ENCODE results near the gene RASGRF2.
"Not testable (repeated sequence)": the region's sequence is repeated elsewhere in the genome, so short reads cannot be mapped to it uniquely, and the experiment has no call there.

RASGRF2 gene

DNA sequence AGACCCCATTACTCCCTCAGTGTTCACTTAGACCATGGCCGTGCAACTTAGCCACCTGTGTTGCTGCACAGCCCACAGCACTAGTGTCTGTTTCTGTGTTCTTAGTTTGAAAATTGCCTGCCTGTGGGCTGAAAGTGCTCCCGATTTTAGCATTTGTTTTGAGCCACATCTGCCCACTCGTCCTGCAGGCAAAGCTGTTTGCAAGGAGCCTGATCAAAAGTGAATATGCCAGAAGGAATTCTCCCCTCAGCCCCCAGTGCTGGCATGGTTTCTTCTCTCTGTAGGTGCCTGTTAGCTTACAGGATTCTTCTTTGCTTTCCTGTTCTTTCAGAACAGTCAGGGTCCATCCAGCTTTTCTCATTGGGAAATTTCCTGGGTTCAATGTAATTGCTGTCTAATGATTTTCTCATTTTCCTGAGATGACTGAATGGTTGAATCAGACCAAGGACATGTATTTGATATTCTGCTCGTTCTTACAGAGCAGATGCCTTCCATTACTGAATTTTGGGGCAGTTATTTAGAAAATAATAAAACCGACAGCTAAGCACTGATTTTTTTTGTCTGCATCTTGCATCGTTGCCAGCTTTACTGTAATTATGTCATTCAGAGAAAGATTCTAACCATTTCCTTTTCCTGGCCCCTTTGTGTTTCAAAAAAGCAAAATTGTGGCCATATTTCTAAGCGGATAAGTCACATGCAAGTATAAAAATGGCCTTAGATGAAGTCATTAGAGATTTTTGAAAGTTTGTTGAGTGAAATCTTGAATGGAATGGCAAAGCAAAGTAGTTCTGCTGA, 161.9 kb downstream of the RASGRF2 start:
- Mint-ChIP-seq H3K4me1 (ENCODE audit: low read depth) (peaks cover 8% of the 10 kb centered on the region), H3K4me3 (no peak overlapping the region), H3K9me3 (no peaks in the 10 kb centered on the region), H3K27ac (no peak overlapping the region), H3K36me3 (ENCODE audit: low read depth) (peaks cover 9% of the 10 kb centered on the region), H3K27me3 (ENCODE audit: low read depth) (no peaks in the 10 kb centered on the region)

GRCh38 chr5:81124689-81125088, 164.5 kb downstream of the RASGRF2 start:
- H3K27me3 Mint-ChIP-seq (ENCODE audit: low read depth); H3K9me3 Mint-ChIP-seq; H3K27ac Mint-ChIP-seq; H3K4me3 Mint-ChIP-seq; H3K4me1 Mint-ChIP-seq (ENCODE audit: low read depth); H3K36me3 Mint-ChIP-seq (ENCODE audit: low read depth): not testable (repeated sequence)

GRCh38 chr5:81125959-81126358, 165.8 kb downstream of the RASGRF2 start:
- H3K27me3 Mint-ChIP-seq (ENCODE audit: low read depth): no peaks in the 10 kb centered on the region
- H3K4me1 Mint-ChIP-seq (ENCODE audit: low read depth): peaks cover 8% of the 10 kb centered on the region
- no peak overlapping the region for H3K4me3 Mint-ChIP-seq
- H3K27ac Mint-ChIP-seq: no peak overlapping the region
- H3K9me3 Mint-ChIP-seq: no peaks in the 10 kb centered on the region
- peaks cover 6% of the 10 kb centered on the region for H3K36me3 Mint-ChIP-seq (ENCODE audit: low read depth)

DNA sequence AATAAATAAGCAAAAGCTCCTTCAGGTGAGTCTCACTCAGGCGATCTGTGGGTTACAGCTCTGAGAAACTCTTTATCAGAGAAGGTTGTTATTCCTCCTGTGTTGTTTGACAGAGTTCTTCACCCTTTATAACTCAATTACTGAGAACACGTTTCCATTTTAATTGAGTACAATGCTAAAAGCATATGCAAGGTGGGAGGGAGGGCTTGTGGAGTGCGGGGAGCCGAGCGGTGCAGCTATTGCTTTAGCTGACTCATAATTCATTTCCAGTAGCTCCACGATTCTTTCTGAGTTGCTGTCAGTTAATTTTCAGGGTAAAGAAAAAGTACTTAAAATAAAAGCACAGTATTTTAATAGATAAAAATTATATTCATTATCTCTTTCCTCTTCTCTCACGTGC, 168.3 kb downstream of the RASGRF2 start:
- Mint-ChIP-seq H3K9me3 (no peaks in the 10 kb centered on the region), H3K4me3 (no peak overlapping the region), H3K27ac (no peak overlapping the region), H3K27me3 (ENCODE audit: low read depth) (no peaks in the 10 kb centered on the region), H3K4me1 (ENCODE audit: low read depth) (no peaks in the 10 kb centered on the region), H3K36me3 (ENCODE audit: low read depth) (peaks cover 1% of the 10 kb centered on the region)

- Mint-ChIP-seq H3K4me3 (no peak overlapping the region), H3K9me3 (peaks cover 8% of the 10 kb centered on the region), H3K27ac (no peak overlapping the region), H3K36me3 (ENCODE audit: low read depth) (peaks cover 6% of the 10 kb centered on the region), H3K27me3 (ENCODE audit: low read depth) (no peaks in the 10 kb centered on the region), H3K4me1 (ENCODE audit: low read depth) (no peaks in the 10 kb centered on the region)
Observed at GRCh38 chr5:81132381-81132780, 172.2 kb downstream of the RASGRF2 start.

DNA sequence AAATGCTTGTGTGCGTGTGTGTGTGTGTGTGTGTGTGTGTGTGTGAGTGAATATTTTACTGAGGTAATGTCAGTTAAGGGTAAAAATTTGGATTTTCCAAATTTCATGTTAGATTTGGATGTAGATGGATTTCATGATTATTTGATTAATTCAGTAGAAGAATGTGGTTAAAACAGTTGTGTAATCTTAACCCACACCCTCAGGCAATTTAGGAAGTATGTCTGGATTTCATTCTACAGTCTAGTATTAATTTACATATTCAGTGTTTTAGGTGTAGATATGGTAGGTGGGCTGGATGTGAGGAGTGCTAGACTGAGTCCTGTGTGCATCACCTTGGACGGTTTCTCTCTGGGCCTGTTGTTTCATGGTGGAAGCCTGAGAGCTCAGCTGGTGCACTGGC, 173.9 kb downstream of the RASGRF2 start:
- H3K4me1 Mint-ChIP-seq (ENCODE audit: low read depth): no peaks in the 10 kb centered on the region
- H3K36me3 Mint-ChIP-seq (ENCODE audit: low read depth): peaks cover 6% of the 10 kb centered on the region
- H3K4me3 Mint-ChIP-seq: no peak overlapping the region
- no peaks in the 10 kb centered on the region for H3K27me3 Mint-ChIP-seq (ENCODE audit: low read depth)
- no peak overlapping the region for H3K27ac Mint-ChIP-seq
- peaks cover 8% of the 10 kb centered on the region for H3K9me3 Mint-ChIP-seq

GRCh38 chr5:81134566-81134965, 174.4 kb downstream of the RASGRF2 start:
- Mint-ChIP-seq H3K4me1 (ENCODE audit: low read depth) (no peaks in the 10 kb centered on the region), H3K4me3 (no peak overlapping the region), H3K36me3 (ENCODE audit: low read depth) (peaks cover 6% of the 10 kb centered on the region), H3K27me3 (ENCODE audit: low read depth) (no peaks in the 10 kb centered on the region), H3K9me3 (peaks cover 8% of the 10 kb centered on the region), H3K27ac (no peak overlapping the region)

DNA sequence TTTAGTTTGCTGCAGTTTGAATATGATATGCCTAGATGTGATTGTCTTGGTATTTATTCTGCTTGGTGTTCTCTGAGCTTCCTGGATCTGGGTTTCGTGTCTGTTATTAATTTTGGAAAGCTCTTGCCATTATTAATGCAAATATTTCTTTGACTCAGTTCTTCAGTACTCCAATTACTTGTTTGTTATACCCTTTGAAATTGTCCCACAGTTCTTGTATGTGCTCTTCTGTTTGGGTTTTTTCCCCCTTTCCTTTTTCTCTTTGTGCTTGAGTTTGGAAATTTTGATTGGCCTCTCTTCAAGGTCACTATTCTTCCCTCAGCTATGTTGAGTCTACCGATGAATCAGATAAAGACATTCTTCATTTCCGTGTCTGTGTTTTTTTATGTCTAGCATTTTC, 176.4 kb downstream of the RASGRF2 start:
- H3K36me3 Mint-ChIP-seq (ENCODE audit: low read depth): peaks cover 7% of the 10 kb centered on the region

DNA sequence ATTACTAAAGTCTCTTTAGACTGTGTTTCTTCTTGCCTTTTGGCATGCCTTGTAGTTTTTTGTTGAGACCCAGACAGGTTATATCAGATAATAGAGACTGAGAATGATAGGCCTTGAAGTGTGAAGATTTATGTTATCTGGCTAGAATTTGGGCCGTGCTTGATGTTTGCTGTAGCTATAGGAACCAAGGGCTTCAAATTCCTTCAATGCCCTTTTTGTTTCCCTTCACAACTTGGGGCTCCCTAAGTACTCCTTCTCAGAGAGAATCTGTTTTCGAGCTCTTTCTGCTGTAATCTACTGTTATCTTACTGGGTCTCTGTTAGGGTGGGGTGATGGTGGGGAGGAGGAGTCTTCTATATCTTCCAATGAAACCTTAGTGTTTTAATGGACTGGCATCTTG, 177.7 kb downstream of the RASGRF2 start:
- Mint-ChIP-seq H3K27ac (no peak overlapping the region), H3K4me1 (ENCODE audit: low read depth) (no peaks in the 10 kb centered on the region), H3K27me3 (ENCODE audit: low read depth) (no peaks in the 10 kb centered on the region)

More for the DNA sequence above, 176.4 kb downstream of the RASGRF2 start:
- peaks cover 8% of the 10 kb centered on the region for H3K9me3 Mint-ChIP-seq
- H3K27me3 Mint-ChIP-seq (ENCODE audit: low read depth): no peaks in the 10 kb centered on the region
- no peak overlapping the region for H3K4me3 Mint-ChIP-seq
- no peak overlapping the region for H3K27ac Mint-ChIP-seq
- H3K4me1 Mint-ChIP-seq (ENCODE audit: low read depth): no peaks in the 10 kb centered on the region

GRCh38 chr5:81140441-81140840, 180.3 kb downstream of the RASGRF2 start:
- Mint-ChIP-seq H3K27me3 (ENCODE audit: low read depth) (no peaks in the 10 kb centered on the region), H3K36me3 (ENCODE audit: low read depth) (peaks cover 7% of the 10 kb centered on the region), H3K4me1 (ENCODE audit: low read depth) (no peaks in the 10 kb centered on the region), H3K9me3 (peaks cover 8% of the 10 kb centered on the region), H3K4me3 (no peak overlapping the region), H3K27ac (no peak overlapping the region)

More for the DNA sequence above, 177.7 kb downstream of the RASGRF2 start:
- H3K9me3 Mint-ChIP-seq: peaks cover 8% of the 10 kb centered on the region
- no peak overlapping the region for H3K4me3 Mint-ChIP-seq
- peaks cover 7% of the 10 kb centered on the region for H3K36me3 Mint-ChIP-seq (ENCODE audit: low read depth)

DNA sequence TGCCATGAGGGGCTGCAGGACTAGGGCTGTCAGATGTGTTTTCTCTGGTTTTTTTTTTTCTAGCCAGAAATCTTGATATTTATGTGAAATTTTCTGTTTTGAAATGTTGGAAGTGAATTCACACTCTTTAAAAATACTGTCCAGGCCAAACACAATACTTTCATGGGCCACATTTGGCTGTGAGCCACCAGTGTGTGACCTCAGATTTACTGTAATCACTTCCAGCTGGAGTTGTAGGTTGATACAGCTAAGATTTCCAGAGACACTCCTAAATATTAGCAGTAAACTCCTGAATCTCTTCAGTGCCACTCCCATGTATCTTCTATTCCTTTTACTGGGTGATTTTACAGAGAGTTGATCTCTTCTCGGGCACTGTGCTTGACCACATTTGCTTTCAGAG, 180.8 kb downstream of the RASGRF2 start:
- Mint-ChIP-seq H3K27me3 (ENCODE audit: low read depth) (no peaks in the 10 kb centered on the region), H3K36me3 (ENCODE audit: low read depth) (peaks cover 7% of the 10 kb centered on the region), H3K4me1 (ENCODE audit: low read depth) (no peaks in the 10 kb centered on the region), H3K27ac (no peak overlapping the region), H3K9me3 (peaks cover 8% of the 10 kb centered on the region), H3K4me3 (no peak overlapping the region)

GRCh38 chr5:81142108-81142507, 181.9 kb downstream of the RASGRF2 start:
- H3K9me3 Mint-ChIP-seq: no peaks in the 10 kb centered on the region
- H3K27me3 Mint-ChIP-seq (ENCODE audit: low read depth): no peaks in the 10 kb centered on the region
- no peaks in the 10 kb centered on the region for H3K4me1 Mint-ChIP-seq (ENCODE audit: low read depth)
- no peak overlapping the region for H3K4me3 Mint-ChIP-seq
- peaks cover 2% of the 10 kb centered on the region for H3K36me3 Mint-ChIP-seq (ENCODE audit: low read depth)
- H3K27ac Mint-ChIP-seq: no peak overlapping the region

- H3K36me3 Mint-ChIP-seq (ENCODE audit: low read depth): peaks cover 2% of the 10 kb centered on the region
- H3K27me3 Mint-ChIP-seq (ENCODE audit: low read depth): no peaks in the 10 kb centered on the region
- no peak overlapping the region for H3K27ac Mint-ChIP-seq
- peaks cover 9% of the 10 kb centered on the region for H3K4me1 Mint-ChIP-seq (ENCODE audit: low read depth)
- H3K9me3 Mint-ChIP-seq: no peaks in the 10 kb centered on the region
- no peak overlapping the region for H3K4me3 Mint-ChIP-seq
Observed at GRCh38 chr5:81145329-81145935, 185.3 kb downstream of the RASGRF2 start.

DNA sequence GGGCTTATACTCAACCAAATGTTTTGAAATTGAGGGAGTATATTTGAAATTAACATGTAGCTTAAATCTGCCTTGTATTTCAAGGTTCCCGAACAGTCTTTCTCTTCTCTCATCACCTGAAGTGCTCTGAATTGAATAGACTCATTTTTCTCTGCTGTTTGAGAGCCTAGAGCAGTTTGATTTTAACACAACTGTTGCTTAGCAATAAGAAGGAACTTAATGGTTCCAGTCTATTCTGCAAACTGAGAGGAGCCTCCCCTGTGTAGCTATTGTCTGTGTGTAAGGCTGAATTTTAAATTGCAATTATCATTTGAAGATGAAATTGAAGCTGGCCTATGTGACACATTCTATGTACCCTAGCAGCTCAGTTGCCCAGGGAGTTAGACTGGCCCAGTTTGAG, 185.9 kb downstream of the RASGRF2 start:
- H3K36me3 Mint-ChIP-seq (ENCODE audit: low read depth): no peaks in the 10 kb centered on the region
- no peaks in the 10 kb centered on the region for H3K9me3 Mint-ChIP-seq
- H3K4me1 Mint-ChIP-seq (ENCODE audit: low read depth): peaks cover 9% of the 10 kb centered on the region
- H3K4me3 Mint-ChIP-seq: no peak overlapping the region
- H3K27me3 Mint-ChIP-seq (ENCODE audit: low read depth): no peaks in the 10 kb centered on the region
- H3K27ac Mint-ChIP-seq: no peak overlapping the region

Data from T-helper 1 cell treated with Interleukin-12 subunit alpha and Interleukin-12 subunit beta and Interleukin-4 antibody, amounts not matched to agents 30 μg/mL and 1 μg/mL, for 36 hours (primary cell).